ENCODE data around the gene MMP27.
"Not testable (repeated sequence)": the region's sequence is repeated elsewhere in the genome, so short reads cannot be mapped to it uniquely, and the experiment has no call there.

The MMP27 gene

GRCh38 chr11:102705626-102706025 lies at the start of gene MMP27:
MMP27 (minus strand) TSS chr11:102705769; CDS start chr11:102705714, 55 bp downstream.
- Histone ChIP-seq H3K36me3 (ENCODE audit: insufficient read depth, low read length) (no peaks in the 10 kb centered on the region), H3K27ac (ENCODE audit: low read depth, low read length) (no peak within 1 kb of the TSS), H3K27me3 (ENCODE audit: control insufficient read depth in 1 of 2, insufficient read depth in 2 of 2, low read length in 2 of 2) (no peaks in the 10 kb centered on the region), H3K9me3 (ENCODE audit: low read length) (no peaks in the 10 kb centered on the region), H3K4me3 (ENCODE audit: low read depth in 1 of 2, low read length in 2 of 2) (no peak within 1 kb of the TSS), H3K9ac (ENCODE audit: low read length) (no peak within 1 kb of the TSS), H3K4me1 (ENCODE audit: insufficient read depth, low read length) (no peaks in the 10 kb centered on the region)

- H3K4me3 ChIP-seq (ENCODE audit: low read depth in 1 of 2, low read length in 2 of 2), result no peak overlapping the region
- H3K27ac ChIP-seq (ENCODE audit: low read depth, low read length), result no peak overlapping the region
- no peaks in the 10 kb centered on the region for H3K4me1 ChIP-seq (ENCODE audit: insufficient read depth, low read length)
- H3K9me3 ChIP-seq (ENCODE audit: low read length), result no peaks in the 10 kb centered on the region
- H3K36me3 ChIP-seq (ENCODE audit: insufficient read depth, low read length), result no peaks in the 10 kb centered on the region
- H3K9ac ChIP-seq (ENCODE audit: low read length), result no peak overlapping the region
- H3K27me3 ChIP-seq (ENCODE audit: control insufficient read depth in 1 of 2, insufficient read depth in 2 of 2, low read length in 2 of 2), result no peaks in the 10 kb centered on the region
These were observed 47.7 kb upstream of the MMP27 start for GRCh38 chr11:102753267-102753666.

DNA sequence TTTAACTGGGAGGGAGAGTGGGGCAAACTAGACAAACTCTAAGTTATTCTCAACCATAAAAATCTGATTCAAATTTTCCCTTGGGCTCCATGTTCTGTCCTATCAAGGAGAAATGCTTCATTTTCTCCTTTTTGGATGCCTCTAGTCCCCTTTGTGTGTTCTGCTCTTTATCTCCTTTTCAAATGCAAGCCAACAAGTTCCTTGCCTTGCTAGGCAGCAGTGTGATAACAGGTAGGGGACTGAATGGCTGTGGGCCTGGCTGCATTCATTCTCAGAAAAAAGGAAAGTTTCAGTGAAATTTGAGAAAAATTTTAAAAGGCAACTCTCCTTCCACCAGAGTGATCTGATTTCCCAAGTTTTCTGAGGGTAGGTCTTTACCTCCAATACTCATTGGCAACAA lies 46.1 kb upstream of the MMP27 start:
- no peaks in the 10 kb centered on the region for H3K4me1 ChIP-seq (ENCODE audit: insufficient read depth, low read length)
- H3K9ac ChIP-seq (ENCODE audit: low read length), result no peak overlapping the region
- H3K9me3 ChIP-seq (ENCODE audit: low read length), result no peaks in the 10 kb centered on the region
- no peaks in the 10 kb centered on the region for H3K36me3 ChIP-seq (ENCODE audit: insufficient read depth, low read length)
- no peak overlapping the region for H3K4me3 ChIP-seq (ENCODE audit: low read depth in 1 of 2, low read length in 2 of 2)
- H3K27ac ChIP-seq (ENCODE audit: low read depth, low read length), result no peak overlapping the region
- H3K27me3 ChIP-seq (ENCODE audit: control insufficient read depth in 1 of 2, insufficient read depth in 2 of 2, low read length in 2 of 2), result no peaks in the 10 kb centered on the region

DNA sequence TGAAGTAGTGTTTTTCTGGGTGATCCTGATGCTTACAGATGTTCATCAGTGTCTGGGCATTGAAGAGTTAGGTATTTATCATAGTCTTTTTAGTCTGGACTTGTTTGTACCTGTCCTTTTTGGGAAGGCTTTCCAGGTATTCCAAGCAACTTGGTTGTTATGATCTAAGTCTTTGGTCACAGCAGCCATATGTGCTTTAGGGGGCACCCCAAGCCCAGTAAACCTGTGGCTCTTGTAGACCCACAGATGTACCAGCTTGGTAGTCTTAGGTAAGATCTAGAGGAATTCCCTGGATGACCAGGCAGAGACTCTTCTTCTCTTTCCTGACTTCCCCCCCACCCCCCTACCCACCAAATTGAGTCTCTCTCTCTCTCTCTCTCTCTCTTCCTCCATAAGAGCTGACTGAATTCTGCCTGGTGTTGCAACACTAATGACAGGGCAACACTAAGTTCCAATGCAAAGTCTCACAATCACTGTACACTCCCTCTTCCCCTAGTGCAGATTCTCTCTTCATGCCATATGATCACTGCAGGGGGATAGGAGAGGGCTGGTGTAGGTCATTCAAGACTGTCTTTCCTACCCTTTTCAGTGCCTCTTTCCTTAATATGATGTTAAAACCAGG lies 43.6 kb upstream of the MMP27 start:
- Histone ChIP-seq H3K4me1 (ENCODE audit: insufficient read depth, low read length) (no peaks in the 10 kb centered on the region), H3K27ac (ENCODE audit: low read depth, low read length) (no peak overlapping the region), H3K4me3 (ENCODE audit: low read depth in 1 of 2, low read length in 2 of 2) (no peak overlapping the region), H3K36me3 (ENCODE audit: insufficient read depth, low read length) (no peaks in the 10 kb centered on the region), H3K27me3 (ENCODE audit: control insufficient read depth in 1 of 2, insufficient read depth in 2 of 2, low read length in 2 of 2) (no peaks in the 10 kb centered on the region), H3K9me3 (ENCODE audit: low read length) (no peaks in the 10 kb centered on the region), H3K9ac (ENCODE audit: low read length) (no peak overlapping the region)

DNA sequence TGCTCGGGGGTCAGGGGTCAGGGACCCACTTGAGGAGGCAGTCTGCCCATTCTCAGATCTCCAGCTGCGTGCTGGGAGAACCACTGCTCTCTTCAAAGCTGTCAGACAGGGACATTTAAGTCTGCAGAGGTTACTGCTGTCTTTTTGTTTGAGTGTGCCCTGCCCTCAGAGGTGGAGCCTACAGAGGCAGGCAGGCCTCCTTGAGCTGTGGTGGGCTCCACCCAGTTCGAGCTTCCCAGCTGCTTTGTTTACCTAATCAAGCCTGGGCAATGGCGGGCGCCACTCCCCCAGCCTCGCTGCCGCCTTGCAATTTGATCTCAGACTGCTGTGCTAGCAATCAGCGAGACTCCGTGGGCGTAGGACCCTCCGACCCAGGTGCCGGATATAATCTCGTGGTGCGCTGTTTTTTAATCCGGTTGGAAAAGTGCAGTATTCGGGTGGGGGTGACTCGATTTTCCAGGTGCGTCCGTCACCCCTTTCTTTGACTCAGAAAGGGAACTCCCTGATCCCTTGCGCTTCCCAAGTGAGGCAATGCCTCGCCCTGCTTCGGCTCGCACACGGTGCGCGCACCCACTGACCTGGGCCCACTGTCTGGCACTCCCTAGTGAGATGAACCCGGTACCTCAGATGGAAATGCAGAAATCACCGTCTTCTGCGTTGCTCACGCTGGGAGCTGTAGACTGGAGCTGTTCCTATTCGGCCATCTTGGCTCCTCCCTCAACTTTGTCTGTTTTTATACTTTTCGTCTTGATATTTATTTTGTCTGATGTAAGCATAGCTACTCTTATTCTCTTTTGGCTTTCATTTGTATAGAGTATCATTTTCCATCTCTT lies 41.4 kb upstream of the MMP27 start:
- H3K9me3 ChIP-seq (ENCODE audit: low read length); H3K4me3 ChIP-seq (ENCODE audit: low read depth in 1 of 2, low read length in 2 of 2): not testable (repeated sequence)

DNA sequence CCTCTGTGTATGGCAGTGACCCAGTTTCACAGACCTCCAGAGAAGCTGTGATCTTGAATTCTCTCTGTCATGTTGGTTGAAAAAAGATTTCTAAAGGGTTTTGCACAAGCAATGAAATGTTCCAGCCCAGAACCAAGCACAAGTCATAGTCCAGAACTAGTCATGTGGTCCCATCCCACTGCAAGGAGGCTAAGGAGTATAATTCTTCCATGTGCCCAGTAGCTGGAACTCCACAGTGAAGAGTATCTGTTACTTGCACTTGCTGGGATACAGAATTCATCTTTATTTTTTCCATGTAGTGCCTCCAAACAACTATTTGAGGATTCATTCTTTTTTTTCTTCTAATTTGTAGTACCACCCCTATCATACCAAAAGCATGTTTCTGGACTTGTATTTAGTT lies 29.1 kb upstream of the MMP27 start:
- no peak overlapping the region for H3K4me3 ChIP-seq (ENCODE audit: low read depth in 1 of 2, low read length in 2 of 2)
- H3K36me3 ChIP-seq (ENCODE audit: insufficient read depth, low read length), result no peaks in the 10 kb centered on the region
- H3K9me3 ChIP-seq (ENCODE audit: low read length), result no peaks in the 10 kb centered on the region
- H3K4me1 ChIP-seq (ENCODE audit: insufficient read depth, low read length), result no peaks in the 10 kb centered on the region
- H3K27ac ChIP-seq (ENCODE audit: low read depth, low read length), result no peak overlapping the region
- H3K27me3 ChIP-seq (ENCODE audit: control insufficient read depth in 1 of 2, insufficient read depth in 2 of 2, low read length in 2 of 2), result no peaks in the 10 kb centered on the region
- no peak overlapping the region for H3K9ac ChIP-seq (ENCODE audit: low read length)

More for the DNA sequence above, 41.4 kb upstream of the MMP27 start:
- H3K4me1 ChIP-seq (ENCODE audit: insufficient read depth, low read length); H3K27ac ChIP-seq (ENCODE audit: low read depth, low read length); H3K9ac ChIP-seq (ENCODE audit: low read length); H3K36me3 ChIP-seq (ENCODE audit: insufficient read depth, low read length); H3K27me3 ChIP-seq (ENCODE audit: control insufficient read depth in 1 of 2, insufficient read depth in 2 of 2, low read length in 2 of 2): not testable (repeated sequence)

DNA sequence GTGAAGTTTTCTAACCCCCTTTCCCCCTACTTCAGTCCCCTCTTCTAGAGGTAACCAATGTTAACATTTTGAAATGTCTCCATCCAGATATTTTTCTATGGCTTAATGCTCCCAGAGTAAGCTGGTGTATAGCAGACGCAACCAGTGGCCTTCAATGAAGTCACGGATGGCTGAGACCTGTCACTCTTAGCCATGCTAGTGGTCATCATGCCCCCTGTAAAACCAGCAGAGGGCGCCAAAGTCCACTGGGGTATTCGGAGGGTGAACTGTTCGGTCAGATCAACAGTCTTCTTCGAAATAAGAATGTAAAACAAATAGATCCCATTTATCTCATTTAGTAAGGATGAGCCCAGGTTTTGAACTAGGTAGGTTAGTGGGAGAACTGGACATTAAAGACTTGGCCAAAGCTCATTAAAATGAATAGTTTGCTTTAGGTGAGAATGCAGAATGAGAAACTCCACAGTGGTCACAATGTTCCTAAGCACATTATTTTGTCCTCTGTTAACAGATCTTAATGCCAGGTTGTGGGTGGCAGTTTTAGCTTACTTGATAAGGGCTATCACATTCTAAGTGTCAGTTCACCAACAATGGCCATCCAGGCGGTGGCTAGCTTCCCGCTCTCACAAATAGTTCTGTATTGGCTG lies 27.8 kb upstream of the MMP27 start:
- Histone ChIP-seq H3K27ac (ENCODE audit: low read depth, low read length) (no peak overlapping the region), H3K9ac (ENCODE audit: low read length) (no peak overlapping the region), H3K4me1 (ENCODE audit: insufficient read depth, low read length) (no peaks in the 10 kb centered on the region), H3K4me3 (ENCODE audit: low read depth in 1 of 2, low read length in 2 of 2) (no peak overlapping the region), H3K36me3 (ENCODE audit: insufficient read depth, low read length) (no peaks in the 10 kb centered on the region), H3K27me3 (ENCODE audit: control insufficient read depth in 1 of 2, insufficient read depth in 2 of 2, low read length in 2 of 2) (no peaks in the 10 kb centered on the region), H3K9me3 (ENCODE audit: low read length) (no peaks in the 10 kb centered on the region)

GRCh38 chr11:102730944-102731343 lies 25.4 kb upstream of the MMP27 start:
- not testable (repeated sequence) for H3K27me3 ChIP-seq (ENCODE audit: control insufficient read depth in 1 of 2, insufficient read depth in 2 of 2, low read length in 2 of 2); H3K4me3 ChIP-seq (ENCODE audit: low read depth in 1 of 2, low read length in 2 of 2); H3K9me3 ChIP-seq (ENCODE audit: low read length); H3K27ac ChIP-seq (ENCODE audit: low read depth, low read length); H3K9ac ChIP-seq (ENCODE audit: low read length); H3K36me3 ChIP-seq (ENCODE audit: insufficient read depth, low read length); H3K4me1 ChIP-seq (ENCODE audit: insufficient read depth, low read length)

DNA sequence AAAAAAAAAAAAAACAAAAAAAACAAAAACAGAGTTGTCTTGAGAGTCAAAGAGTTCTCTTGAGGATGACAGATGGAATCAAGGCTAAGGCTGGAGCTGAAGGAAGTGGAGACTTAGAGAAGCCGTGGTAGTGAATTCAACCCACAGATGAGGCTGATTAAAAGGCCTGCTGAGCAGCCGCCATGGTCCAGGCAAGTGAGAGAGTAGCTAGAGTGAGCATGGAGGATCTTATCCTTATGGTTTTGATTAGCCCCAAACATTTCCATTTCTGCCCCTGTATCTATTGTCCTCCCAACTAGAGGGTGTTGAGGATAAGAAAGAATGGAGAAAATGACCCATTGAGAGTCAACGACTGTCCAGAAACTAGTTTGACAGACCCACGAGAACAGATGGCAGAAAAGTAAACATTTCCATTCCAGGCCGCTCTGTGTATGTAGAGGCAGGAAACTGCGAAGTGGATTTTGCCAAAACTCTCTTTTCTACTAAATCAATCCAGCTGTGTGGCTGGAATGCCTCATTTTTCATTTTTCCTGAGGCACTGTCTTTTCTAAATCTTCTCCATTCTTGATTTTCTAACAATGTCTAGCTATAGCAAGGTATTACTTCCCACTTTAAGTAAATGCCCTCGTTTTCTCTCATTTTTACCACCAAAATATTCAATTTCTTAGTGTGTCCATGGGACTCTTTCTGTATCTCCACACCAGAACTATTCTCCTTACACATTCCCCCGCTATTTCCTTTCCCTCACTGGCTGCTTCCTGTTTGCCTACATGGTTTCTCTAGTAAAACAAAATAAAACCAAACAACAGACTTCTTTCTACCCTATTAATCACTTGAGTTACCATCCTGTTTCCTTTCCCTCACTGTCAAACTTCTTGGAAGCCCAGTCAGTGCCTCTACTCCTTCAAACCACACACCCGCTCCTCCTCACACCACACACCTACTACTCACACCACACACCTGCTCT lies 24.6 kb upstream of the MMP27 start:
- H3K9me3 ChIP-seq (ENCODE audit: low read length), result no peaks in the 10 kb centered on the region
- H3K4me3 ChIP-seq (ENCODE audit: low read depth in 1 of 2, low read length in 2 of 2), result no peak overlapping the region
- no peak overlapping the region for H3K9ac ChIP-seq (ENCODE audit: low read length)
- no peak overlapping the region for H3K27ac ChIP-seq (ENCODE audit: low read depth, low read length)
- H3K4me1 ChIP-seq (ENCODE audit: insufficient read depth, low read length), result no peaks in the 10 kb centered on the region
- H3K36me3 ChIP-seq (ENCODE audit: insufficient read depth, low read length), result no peaks in the 10 kb centered on the region
- no peaks in the 10 kb centered on the region for H3K27me3 ChIP-seq (ENCODE audit: control insufficient read depth in 1 of 2, insufficient read depth in 2 of 2, low read length in 2 of 2)

GRCh38 chr11:102727890-102728289 lies 22.3 kb upstream of the MMP27 start:
- no peak overlapping the region for H3K4me3 ChIP-seq (ENCODE audit: low read depth in 1 of 2, low read length in 2 of 2)

More at GRCh38 chr11:102727890-102728289, 22.3 kb upstream of the MMP27 start:
- no peak overlapping the region for H3K27ac ChIP-seq (ENCODE audit: low read depth, low read length)
- H3K9ac ChIP-seq (ENCODE audit: low read length), result no peak overlapping the region
- H3K36me3 ChIP-seq (ENCODE audit: insufficient read depth, low read length), result no peaks in the 10 kb centered on the region
- H3K4me1 ChIP-seq (ENCODE audit: insufficient read depth, low read length), result no peaks in the 10 kb centered on the region
- H3K27me3 ChIP-seq (ENCODE audit: control insufficient read depth in 1 of 2, insufficient read depth in 2 of 2, low read length in 2 of 2), result no peaks in the 10 kb centered on the region
- H3K9me3 ChIP-seq (ENCODE audit: low read length), result no peaks in the 10 kb centered on the region

Measured in muscle layer of colon (tissue), 2 donors.